GM12878 (cell line): Measurements from ENCODE around the gene BARD1. TPM values are rescaled to one million over a fixed set of nuclear protein-coding genes. Genes with fewer than 3 reads are reported as not detected.

Experiments
- BCL11A ChIP-seq: IDR thresholded peaks from 2 replicates; pipeline ENCODE4 v1.6.1; 2011; ENCODE audit warnings: low read depth, low read length
- BHLHE40 ChIP-seq, 2 experiments: fragments of 450-650 bp in 1 of 2; IDR thresholded peaks; 2 replicates each; pipeline ENCODE4 v1.6.1; 2011 to 2017; ENCODE audit warnings: low read depth in 2 of 2, borderline replicate concordance in 1 of 2, improper control_type of control experiment in 1 of 2, low read length in 1 of 2, mild to moderate bottlenecking in 1 of 2
- CBX5 ChIP-seq: sonication (generic); IDR thresholded peaks from 2 replicates; pipeline ENCODE4 v1.6.1; 2016; ENCODE audit warnings: low read depth, moderate library complexity, mild to moderate bottlenecking, inconsistent platforms
- FOXK2 ChIP-seq: fragments of 450-650 bp; IDR thresholded peaks from 2 replicates; pipeline ENCODE4 v1.6.1; 2017; ENCODE audit warnings: mild to moderate bottlenecking, moderate library complexity
- FOXM1 ChIP-seq: IDR thresholded peaks from 2 replicates; pipeline ENCODE4 v1.6.1; 2012; ENCODE audit warnings: low read depth, mild to moderate bottlenecking, inconsistent platforms, low read length, moderate library complexity
- IKZF1 ChIP-seq: fragments of 450-650 bp; conservative IDR thresholded peaks from 2 replicates; pipeline ENCODE4 v1.6.1; 2017; ENCODE audit warnings: antibody characterized with exemption, mild to moderate bottlenecking
- MEF2A ChIP-seq: IDR thresholded peaks from 2 replicates; pipeline ENCODE4 v1.6.1; 2011; ENCODE audit warnings: low read depth, mild to moderate bottlenecking, low read length, moderate library complexity; ENCODE audit not compliant: insufficient read depth
- MXI1 ChIP-seq: fragments of 150-350 bp; IDR thresholded peaks from 2 replicates; pipeline ENCODE4 v1.6.1; 2011; ENCODE audit warnings: low read depth, mild to moderate bottlenecking, inconsistent platforms, low read length, improper control_type of control experiment
- NFYA ChIP-seq: IDR thresholded peaks from 2 replicates; pipeline ENCODE4 v1.6.1; 2011; ENCODE audit warnings: low read depth, mild to moderate bottlenecking, low read length, improper control_type of control experiment, borderline replicate concordance
- NR2C1 ChIP-seq: fragments of 450-650 bp; IDR thresholded peaks from 2 replicates; pipeline ENCODE4 v1.6.1; 2017; ENCODE audit warnings: antibody characterized with exemption, mild to moderate bottlenecking, moderate library complexity
- NRF1 ChIP-seq: conservative IDR thresholded peaks from 2 replicates; pipeline ENCODE4 v1.6.1; 2011; ENCODE audit warnings: mild to moderate bottlenecking, low read depth, low read length, improper control_type of control experiment
- POLR2AphosphoS2 ChIP-seq: IDR thresholded peaks from 2 replicates; pipeline ENCODE4 v1.6.1; 2011; ENCODE audit warnings: low read depth, mild to moderate bottlenecking, low read length, improper control_type of control experiment, moderate library complexity
- POLR2AphosphoS5 ChIP-seq: IDR thresholded peaks from 2 replicates; pipeline ENCODE4 v1.6.1; 2011; ENCODE audit warnings: mild to moderate bottlenecking, low read length, inconsistent platforms
- RAD21 ChIP-seq: IDR thresholded peaks from 2 replicates; pipeline ENCODE4 v1.6.1; 2011; ENCODE audit warnings: mild to moderate bottlenecking, low read depth, low read length, moderate library complexity; ENCODE audit not compliant: insufficient read depth
- SPI1 ChIP-seq: IDR thresholded peaks from 2 replicates; pipeline ENCODE4 v1.6.1; 2011; ENCODE audit warnings: low read depth, mild to moderate bottlenecking, low read length, moderate library complexity, borderline replicate concordance; ENCODE audit not compliant: insufficient read depth
- STAT1 ChIP-seq: fragments of 450-650 bp; conservative IDR thresholded peaks from 2 replicates; pipeline ENCODE4 v1.6.1; 2014; ENCODE audit warnings: antibody characterized with exemption, mild to moderate bottlenecking
- STAT3 ChIP-seq: IDR thresholded peaks from 2 replicates; pipeline ENCODE4 v1.6.1; 2011; ENCODE audit warnings: low read depth, low read length, improper control_type of control experiment
- WRNIP1 ChIP-seq: IDR thresholded peaks from 2 replicates; pipeline ENCODE4 v1.6.1; 2011; ENCODE audit warnings: low read depth, low read length, improper control_type of control experiment, borderline replicate concordance
- ZBED1 ChIP-seq: IDR thresholded peaks from 2 replicates; pipeline ENCODE4 v1.6.1; 2016; ENCODE audit warnings: borderline replicate concordance
- ZNF274 ChIP-seq: IDR thresholded peaks from one replicate; pipeline ENCODE4 v1.8.0; 2011; ENCODE audit not compliant: insufficient read length, insufficient read depth
- ZNF384 ChIP-seq: IDR thresholded peaks from 2 replicates; pipeline ENCODE4 v1.6.1; 2012; ENCODE audit warnings: low read depth, mild to moderate bottlenecking, low read length, improper control_type of control experiment, borderline replicate concordance
- ZNF687 ChIP-seq: fragments of 450-650 bp; IDR thresholded peaks from 2 replicates; pipeline ENCODE4 v1.6.1; 2017; ENCODE audit warnings: mild to moderate bottlenecking, moderate library complexity
- polyA plus RNA-seq, 11 experiments: library from polyadenylated mRNA; depleted of rRNA in 4 of 11; unstranded in 6 of 11; stranded (reverse) in 5 of 11; fragments of >200 nt; fragmentation: Nextera tagmentation in 4 of 11; fragmentation: Illumina TruSeq in 1 of 11; extraction: Ambion mirVana in 4 of 11; extraction: Trizol in 1 of 11; gene quantifications; 1 replicate in 1 of 11; 2 replicates in 10 of 11; pipeline versions ENCODE4 v1.2.1 to v1.2.3, GENCODE V29; 2011 to 2016; ENCODE audit warnings: inconsistent platforms in 2 of 11, missing spikeins in 2 of 11, low read depth in 1 of 11
- total RNA-seq, 4 experiments: library from RNA; depleted of rRNA in 3 of 4; stranded (reverse); fragments of >200 nt in 3 of 4; fragmentation: Illumina TruSeq in 1 of 4; extraction: Trizol in 1 of 4; gene quantifications; 2 replicates each; pipeline versions ENCODE4 v1.2.1 to v1.2.3, GENCODE V29; 2013 to 2021
- TF ChIP-seq, protein P1 (sequence below): IDR thresholded peaks from 2 replicates; pipeline ENCODE4 v1.6.1; 2011; ENCODE audit warnings: borderline replicate concordance, low read depth, mild to moderate bottlenecking, moderate library complexity, mixed read lengths, low read length; ENCODE audit not compliant: insufficient read depth; ENCODE audit errors: extremely low read length
- TF ChIP-seq, protein P2 (sequence below): IDR thresholded peaks from 2 replicates; pipeline ENCODE4 v1.6.1; 2011; ENCODE audit warnings: low read depth, mild to moderate bottlenecking, low read length, moderate library complexity, borderline replicate concordance; ENCODE audit errors: extremely low read depth
- TF ChIP-seq, protein P3 (sequence below): IDR thresholded peaks from 2 replicates; pipeline ENCODE4 v1.6.1; 2012; ENCODE audit warnings: low read depth, low read length, improper control_type of control experiment
- TF ChIP-seq, protein P4 (sequence below): IDR thresholded peaks from 2 replicates; pipeline ENCODE4 v1.6.1; 2012; ENCODE audit warnings: low read depth, low read length, improper control_type of control experiment

BARD1 gene
- total and polyA plus RNA-seq, 10 of the 15 experiments (the other 5 are each of a cell fraction or from before 2014, with no cell fraction given): 15.3 to 45.7 (median 31.6) TPM

GRCh38 chr2:214750529-214750928 lies 59.0 kb downstream of the BARD1 start (continued):
- TF ChIP-seq, protein P1, sequence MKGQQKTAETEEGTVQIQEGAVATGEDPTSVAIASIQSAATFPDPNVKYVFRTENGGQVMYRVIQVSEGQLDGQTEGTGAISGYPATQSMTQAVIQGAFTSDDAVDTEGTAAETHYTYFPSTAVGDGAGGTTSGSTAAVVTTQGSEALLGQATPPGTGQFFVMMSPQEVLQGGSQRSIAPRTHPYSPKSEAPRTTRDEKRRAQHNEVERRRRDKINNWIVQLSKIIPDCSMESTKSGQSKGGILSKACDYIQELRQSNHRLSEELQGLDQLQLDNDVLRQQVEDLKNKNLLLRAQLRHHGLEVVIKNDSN: no peak
- no peak for TF ChIP-seq SPI1
- no peak for TF ChIP-seq RAD21
- TF ChIP-seq, protein P2, sequence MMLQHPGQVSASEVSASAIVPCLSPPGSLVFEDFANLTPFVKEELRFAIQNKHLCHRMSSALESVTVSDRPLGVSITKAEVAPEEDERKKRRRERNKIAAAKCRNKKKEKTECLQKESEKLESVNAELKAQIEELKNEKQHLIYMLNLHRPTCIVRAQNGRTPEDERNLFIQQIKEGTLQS: no peak
- TF ChIP-seq, protein P3, sequence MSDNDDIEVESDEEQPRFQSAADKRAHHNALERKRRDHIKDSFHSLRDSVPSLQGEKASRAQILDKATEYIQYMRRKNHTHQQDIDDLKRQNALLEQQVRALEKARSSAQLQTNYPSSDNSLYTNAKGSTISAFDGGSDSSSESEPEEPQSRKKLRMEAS: no peak
- TF ChIP-seq ZNF274: no peak
- no peak for TF ChIP-seq IKZF1
- TF ChIP-seq WRNIP1: no peak
- no peak for TF ChIP-seq ZNF384
- no peak for TF ChIP-seq BHLHE40 (IDR thresholded peaks at IDR 0.05; ENCODE audit: borderline replicate concordance in 1 of 2, low read depth in 2 of 2, low read length in 1 of 2)
- TF ChIP-seq MEF2A: 0 out of 2 replicates have a peak, but pooled peaks have one; percentile 23
- peak; percentile 39; the same call in 1 of the 2 replicates for TF ChIP-seq FOXM1
- no peak for TF ChIP-seq FOXK2
- TF ChIP-seq MXI1: no peak
- TF ChIP-seq BCL11A: no peak
- TF ChIP-seq POLR2AphosphoS5: no peak
- no peak for TF ChIP-seq STAT1
- 0 out of 2 replicates have a peak, but pooled peaks have one; percentile 24 for TF ChIP-seq STAT3
- no peak for TF ChIP-seq NFYA
- TF ChIP-seq POLR2AphosphoS2: no peak
- TF ChIP-seq NR2C1: no peak
- no peak for TF ChIP-seq NRF1
- no peak for TF ChIP-seq ZBED1
- TF ChIP-seq ZNF687: no peak
- TF ChIP-seq CBX5: 0 out of 2 replicates have a peak, but pooled peaks have one; percentile 22
- TF ChIP-seq, protein P4, sequence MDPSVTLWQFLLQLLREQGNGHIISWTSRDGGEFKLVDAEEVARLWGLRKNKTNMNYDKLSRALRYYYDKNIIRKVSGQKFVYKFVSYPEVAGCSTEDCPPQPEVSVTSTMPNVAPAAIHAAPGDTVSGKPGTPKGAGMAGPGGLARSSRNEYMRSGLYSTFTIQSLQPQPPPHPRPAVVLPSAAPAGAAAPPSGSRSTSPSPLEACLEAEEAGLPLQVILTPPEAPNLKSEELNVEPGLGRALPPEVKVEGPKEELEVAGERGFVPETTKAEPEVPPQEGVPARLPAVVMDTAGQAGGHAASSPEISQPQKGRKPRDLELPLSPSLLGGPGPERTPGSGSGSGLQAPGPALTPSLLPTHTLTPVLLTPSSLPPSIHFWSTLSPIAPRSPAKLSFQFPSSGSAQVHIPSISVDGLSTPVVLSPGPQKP: no peak
